ENCODE results near the gene NFIA. TPM values are rescaled to one million over a fixed set of nuclear protein-coding genes. Genes with fewer than 3 reads are reported as not detected.

The NFIA gene
- total and polyA plus RNA-seq, 2 donors, result 18.1 to 105 TPM

DNA sequence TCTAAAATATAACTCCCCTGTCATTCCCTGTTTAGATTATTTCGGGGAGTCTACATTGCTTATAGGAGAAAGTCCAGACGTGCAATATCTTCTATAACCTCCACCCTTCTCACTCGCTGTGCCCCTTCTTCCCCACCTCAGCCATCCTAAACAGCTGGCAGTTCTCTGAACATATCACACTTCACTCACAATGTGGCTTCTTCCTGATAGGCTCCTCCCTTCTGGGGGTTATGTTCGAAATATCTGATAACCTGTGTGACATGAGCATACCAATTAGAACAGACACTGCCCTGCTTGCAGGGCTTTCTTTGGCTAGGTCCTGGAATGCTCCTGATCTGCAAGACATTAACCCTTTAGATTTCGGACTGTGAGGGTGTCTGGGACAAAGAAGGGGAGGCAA, 274.6 kb downstream of the NFIA start:
- Histone ChIP-seq H3K27ac (ENCODE audit: low read depth) (no peak overlapping the region), H3K36me3 (ENCODE audit: insufficient read depth) (peaks cover 6% of the 10 kb centered on the region), H3K4me1 (ENCODE audit: insufficient read depth) (no peaks in the 10 kb centered on the region), H3K4me3 (ENCODE audit: low read depth, low read length) (no peak overlapping the region)
- 59% methylated on average over 5 of the region's 5 CpGs for WGBS
- DNase-seq (ENCODE audit: extremely low spot score), result no peak

- DNase-seq (ENCODE audit: extremely low spot score), result no peak
- no peak overlapping the region for H3K4me3 ChIP-seq (ENCODE audit: low read depth, low read length)
- H3K36me3 ChIP-seq (ENCODE audit: insufficient read depth), result peaks cover 6% of the 10 kb centered on the region
- H3K27ac ChIP-seq (ENCODE audit: low read depth), result no peak overlapping the region
- 92% methylated on average over 5 of the region's 5 CpGs for WGBS
- H3K4me1 ChIP-seq (ENCODE audit: insufficient read depth), result no peaks in the 10 kb centered on the region
Observed at GRCh38 chr1:61357539-61357938, 275.2 kb downstream of the NFIA start.

DNA sequence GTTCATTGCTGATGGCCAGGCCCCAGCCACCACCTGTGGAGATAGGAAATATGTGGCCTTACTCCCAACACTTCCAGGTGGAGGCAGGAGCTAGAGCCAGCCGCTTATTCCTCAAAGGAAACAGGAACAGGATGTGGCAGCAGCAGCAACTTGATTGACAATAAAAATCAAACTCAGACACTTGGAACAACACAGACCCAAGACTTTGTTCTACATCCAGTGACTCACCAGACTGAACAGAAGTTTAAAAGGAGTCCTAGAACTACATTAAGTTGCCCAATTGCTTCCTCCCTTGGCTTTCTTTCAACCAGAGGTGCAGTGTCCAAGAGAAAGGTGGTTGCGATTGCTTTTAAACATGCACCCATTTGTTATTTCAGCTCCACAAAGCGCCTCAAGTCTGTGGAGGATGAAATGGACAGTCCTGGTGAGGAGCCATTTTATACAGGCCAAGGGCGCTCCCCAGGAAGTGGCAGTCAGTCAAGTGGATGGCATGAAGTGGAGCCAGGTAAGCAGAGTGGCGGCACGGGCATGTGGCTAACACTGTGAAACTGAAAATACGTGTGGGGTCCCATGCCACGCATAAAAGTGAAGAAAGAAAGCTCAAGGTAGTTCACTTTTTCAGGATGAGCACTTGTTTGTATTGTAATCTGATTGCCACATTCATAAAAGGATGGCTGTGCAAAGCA, 276.6 kb downstream of the NFIA start:
- Histone ChIP-seq H3K4me1 (ENCODE audit: insufficient read depth) (no peaks in the 10 kb centered on the region), H3K36me3 (ENCODE audit: insufficient read depth) (peaks cover 2% of the 10 kb centered on the region), H3K27ac (ENCODE audit: low read depth) (no peak overlapping the region), H3K4me3 (ENCODE audit: low read depth, low read length) (no peak overlapping the region)
- 94% methylated on average over 8 of the region's 8 CpGs for WGBS
- DNase-seq (ENCODE audit: extremely low spot score), result no peak

- Histone ChIP-seq H3K4me3 (ENCODE audit: low read depth, low read length) (no peak overlapping the region), H3K27ac (ENCODE audit: low read depth) (no peak overlapping the region), H3K4me1 (ENCODE audit: insufficient read depth) (no peaks in the 10 kb centered on the region), H3K36me3 (ENCODE audit: insufficient read depth) (peaks cover 2% of the 10 kb centered on the region)
- WGBS, result 92% methylated on average over 2 of the region's 2 CpGs
- no peak for DNase-seq (ENCODE audit: extremely low spot score)
Observed at GRCh38 chr1:61361931-61362330, 279.6 kb downstream of the NFIA start.

DNA sequence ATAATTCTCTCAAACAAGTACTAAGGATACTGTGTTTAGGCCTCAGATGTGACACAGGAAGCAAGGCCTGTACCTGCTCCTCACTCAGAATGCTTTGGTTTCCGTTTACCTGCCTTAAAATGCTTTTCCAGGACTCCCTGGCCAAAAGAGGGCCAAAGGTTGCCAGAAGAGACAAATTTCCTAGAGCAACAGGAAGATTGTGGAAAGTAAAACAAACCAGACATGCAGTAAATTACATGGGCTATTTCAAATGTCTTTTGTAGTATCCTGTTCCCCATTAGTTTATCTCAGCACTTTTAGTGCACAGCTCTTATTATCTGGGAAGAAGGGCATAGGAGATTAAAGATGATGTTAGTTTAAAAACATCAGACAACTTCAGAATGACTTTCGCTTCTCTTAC, 280.0 kb downstream of the NFIA start:
- Histone ChIP-seq H3K4me3 (ENCODE audit: low read depth, low read length) (no peak overlapping the region), H3K27ac (ENCODE audit: low read depth) (no peak overlapping the region)
- 41% methylated on average over 2 of the region's 2 CpGs for WGBS

GRCh38 chr1:61368366-61368765, 286.0 kb downstream of the NFIA start:
- 74% methylated on average over 2 of the region's 2 CpGs for WGBS
- no peak overlapping the region for H3K27ac ChIP-seq (ENCODE audit: low read depth)
- H3K36me3 ChIP-seq (ENCODE audit: insufficient read depth), result no peaks in the 10 kb centered on the region
- H3K4me3 ChIP-seq (ENCODE audit: low read depth, low read length), result no peak overlapping the region
- DNase-seq (ENCODE audit: extremely low spot score), result no peak
- no peaks in the 10 kb centered on the region for H3K4me1 ChIP-seq (ENCODE audit: insufficient read depth)

More for the DNA sequence above, 280.0 kb downstream of the NFIA start:
- no peak for DNase-seq (ENCODE audit: extremely low spot score)
- peaks cover 2% of the 10 kb centered on the region for H3K36me3 ChIP-seq (ENCODE audit: insufficient read depth)
- no peaks in the 10 kb centered on the region for H3K4me1 ChIP-seq (ENCODE audit: insufficient read depth)

GRCh38 chr1:61368876-61369275, 286.5 kb downstream of the NFIA start:
- Histone ChIP-seq H3K36me3 (ENCODE audit: insufficient read depth) (no peaks in the 10 kb centered on the region), H3K27ac (ENCODE audit: low read depth) (no peak overlapping the region), H3K4me3 (ENCODE audit: low read depth, low read length) (no peak overlapping the region), H3K4me1 (ENCODE audit: insufficient read depth) (no peaks in the 10 kb centered on the region)
- no peak for DNase-seq (ENCODE audit: extremely low spot score)
- WGBS, result 76% methylated on average over 6 of the region's 6 CpGs

DNA sequence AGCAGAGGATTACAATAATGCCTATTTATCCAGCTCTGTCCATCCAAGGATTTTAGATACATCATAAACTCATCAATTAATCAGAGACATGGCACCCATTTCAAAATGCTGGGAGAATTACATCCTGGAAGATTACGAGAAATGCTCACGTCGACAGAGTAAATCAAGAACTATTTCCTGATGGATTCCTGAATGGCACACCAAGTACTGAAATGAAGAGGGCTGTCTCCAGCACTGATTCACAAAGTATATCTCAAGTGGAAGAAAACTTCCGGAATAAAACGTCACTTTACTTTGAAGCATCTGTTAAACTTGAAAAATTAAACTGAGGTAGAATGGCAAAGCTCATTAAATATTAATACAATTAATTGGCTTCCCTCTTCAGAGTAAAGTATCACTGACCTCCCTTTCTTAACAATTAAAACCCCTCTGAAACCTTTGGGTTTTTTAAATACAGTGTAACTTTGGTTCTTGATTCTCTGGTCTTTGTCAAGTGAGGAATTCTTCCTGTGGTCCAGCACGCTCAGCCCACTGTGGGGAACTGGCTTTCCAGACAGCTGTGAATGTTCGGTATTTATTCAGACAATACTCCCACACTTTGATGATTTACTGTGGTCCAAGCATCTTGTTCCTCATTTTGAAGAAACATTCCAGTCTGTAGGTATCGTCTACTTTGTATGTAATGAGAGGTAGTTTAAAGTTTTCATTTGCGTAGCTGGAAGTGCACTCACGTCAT, 288.0 kb downstream of the NFIA start:
- Histone ChIP-seq H3K27ac (ENCODE audit: low read depth) (no peak overlapping the region), H3K4me1 (ENCODE audit: insufficient read depth) (no peaks in the 10 kb centered on the region), H3K4me3 (ENCODE audit: low read depth, low read length) (no peak overlapping the region), H3K36me3 (ENCODE audit: insufficient read depth) (no peaks in the 10 kb centered on the region)
- WGBS, result 94% methylated on average over 10 of the region's 10 CpGs
- no peak for DNase-seq (ENCODE audit: extremely low spot score)

DNA sequence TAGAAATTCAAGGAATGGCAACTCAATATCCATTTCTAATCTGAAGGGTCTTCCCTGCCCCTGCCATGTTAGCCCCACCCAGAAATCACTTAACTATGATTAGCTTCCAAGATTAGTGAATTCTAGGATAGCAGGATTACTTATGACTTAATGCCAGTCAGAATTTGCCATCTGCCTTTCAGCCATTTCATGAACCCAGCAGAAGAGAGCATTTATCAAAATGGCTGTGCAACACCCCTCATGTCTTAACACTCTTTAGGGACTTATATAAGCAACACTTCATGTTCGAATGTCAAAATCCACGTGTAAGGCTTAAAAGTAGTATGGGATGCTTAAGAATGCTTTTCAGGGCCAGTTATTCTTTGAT, 288.5 kb downstream of the NFIA start:
- 85% methylated on average over 2 of the region's 2 CpGs for WGBS
- H3K4me1 ChIP-seq (ENCODE audit: insufficient read depth), result no peaks in the 10 kb centered on the region

GRCh38 chr1:61372944-61373343, 290.6 kb downstream of the NFIA start:
- Histone ChIP-seq H3K4me1 (ENCODE audit: insufficient read depth) (no peaks in the 10 kb centered on the region), H3K4me3 (ENCODE audit: low read depth, low read length) (no peak overlapping the region), H3K27ac (ENCODE audit: low read depth) (no peak overlapping the region), H3K36me3 (ENCODE audit: insufficient read depth) (peaks cover 2% of the 10 kb centered on the region)
- no peak for DNase-seq (ENCODE audit: extremely low spot score)
- 94% methylated on average over 5 of the region's 5 CpGs for WGBS

More for the DNA sequence above, 288.5 kb downstream of the NFIA start:
- Histone ChIP-seq H3K27ac (ENCODE audit: low read depth) (no peak overlapping the region), H3K36me3 (ENCODE audit: insufficient read depth) (no peaks in the 10 kb centered on the region), H3K4me3 (ENCODE audit: low read depth, low read length) (no peak overlapping the region)
- DNase-seq (ENCODE audit: extremely low spot score), result no peak

DNA sequence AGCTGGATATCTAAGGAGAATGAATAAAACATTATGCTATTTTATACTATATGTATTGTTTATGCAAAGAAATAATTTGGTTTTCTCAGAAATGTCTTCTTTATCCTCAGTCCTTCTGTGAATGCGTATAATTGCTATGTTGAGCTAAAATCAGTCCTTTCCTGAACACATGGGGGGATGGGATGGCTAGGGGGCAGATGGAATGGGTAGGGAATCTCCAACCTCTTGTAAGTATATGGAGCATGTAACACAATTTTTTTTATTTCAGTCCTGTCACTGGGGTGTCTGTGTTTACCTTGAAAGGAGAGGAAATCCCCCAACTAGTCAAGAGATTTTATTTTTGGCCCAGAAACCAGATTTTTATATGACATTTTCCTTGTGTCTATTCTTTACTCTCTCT, 291.8 kb downstream of the NFIA start:
- Histone ChIP-seq H3K27ac (ENCODE audit: low read depth) (no peak overlapping the region), H3K36me3 (ENCODE audit: insufficient read depth) (peaks cover 2% of the 10 kb centered on the region), H3K4me1 (ENCODE audit: insufficient read depth) (no peaks in the 10 kb centered on the region), H3K4me3 (ENCODE audit: low read depth, low read length) (no peak overlapping the region)
- no peak for DNase-seq (ENCODE audit: extremely low spot score)
- WGBS, result 98% methylated on average over 1 of the region's 1 CpG

DNA sequence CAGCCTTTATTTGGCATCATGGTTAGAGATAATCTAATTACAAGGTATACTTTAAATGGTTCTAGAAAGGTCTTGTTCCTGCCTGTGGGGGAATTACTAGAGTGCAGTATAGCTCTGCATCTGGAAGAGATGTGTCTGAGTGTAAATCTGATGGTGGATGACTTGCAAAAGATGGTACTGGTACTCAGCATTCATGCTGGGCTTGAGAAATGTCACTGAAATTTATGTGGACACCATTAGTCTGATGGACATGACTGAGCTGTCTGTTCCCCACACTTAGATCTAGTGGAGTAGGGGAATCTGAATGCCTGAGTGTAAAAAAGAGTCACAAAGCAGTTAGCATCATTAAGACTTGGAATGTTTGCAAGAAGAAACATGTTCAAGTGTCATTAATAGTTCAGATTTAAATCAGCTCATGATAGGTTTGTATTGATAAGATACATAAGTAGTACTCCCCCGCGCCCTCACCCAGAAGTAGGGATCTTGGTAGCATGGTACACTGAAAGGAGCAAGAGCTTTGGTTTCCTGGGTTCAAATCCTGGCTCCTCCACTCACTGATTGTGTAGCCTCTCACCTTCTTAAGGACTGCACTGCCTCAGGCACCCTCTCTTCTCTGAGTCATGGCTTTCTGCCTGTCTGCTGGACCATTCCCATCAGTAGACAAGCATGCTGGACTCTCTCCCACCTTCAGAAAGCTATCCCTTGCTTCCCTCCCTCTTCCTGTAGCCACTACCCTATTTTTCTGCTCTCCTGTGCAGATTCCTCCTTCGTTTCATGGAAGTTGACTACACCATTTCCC, 292.9 kb downstream of the NFIA start:
- H3K4me3 ChIP-seq (ENCODE audit: low read depth, low read length), result no peak overlapping the region
- no peak for DNase-seq (ENCODE audit: extremely low spot score)
- H3K36me3 ChIP-seq (ENCODE audit: insufficient read depth), result peaks cover 2% of the 10 kb centered on the region
- no peaks in the 10 kb centered on the region for H3K4me1 ChIP-seq (ENCODE audit: insufficient read depth)
- WGBS, result 95% methylated on average over 3 of the region's 3 CpGs
- H3K27ac ChIP-seq (ENCODE audit: low read depth), result no peak overlapping the region

DNA sequence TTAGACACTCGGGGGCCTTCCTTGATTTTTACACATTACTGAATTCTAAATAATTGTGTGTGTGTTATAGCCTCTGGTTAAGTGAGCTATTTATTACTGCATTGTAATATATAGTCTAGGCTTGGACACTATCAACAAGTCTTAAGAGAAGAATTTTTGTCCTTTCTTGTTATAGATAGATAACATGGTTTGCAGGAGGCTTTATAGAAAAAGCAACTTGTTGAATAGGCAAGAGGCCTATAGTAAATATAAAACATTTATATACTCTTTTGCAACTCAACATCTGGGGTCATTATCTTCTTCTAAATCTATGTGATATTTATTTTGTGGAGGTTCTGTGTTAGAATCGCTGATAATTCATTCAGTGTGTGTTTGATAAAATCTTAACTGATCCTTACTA, 293.8 kb downstream of the NFIA start:
- Histone ChIP-seq H3K4me3 (ENCODE audit: low read depth, low read length) (no peak overlapping the region), H3K4me1 (ENCODE audit: insufficient read depth) (no peaks in the 10 kb centered on the region), H3K27ac (ENCODE audit: low read depth) (no peak overlapping the region), H3K36me3 (ENCODE audit: insufficient read depth) (peaks cover 2% of the 10 kb centered on the region)
- WGBS, result 79% methylated on average over 2 of the region's 2 CpGs
- DNase-seq (ENCODE audit: extremely low spot score), result no peak

Measured in urinary bladder (tissue), 4 donors.